Colonic mucosa (tissue), 4 donors: ENCODE data around the gene TMEM9. TPM values are rescaled to one million over a fixed set of nuclear protein-coding genes. Genes with fewer than 3 reads are reported as not detected.

Source experiments
- DNase-seq: peaks from one replicate; pipeline ENCODE4 v3.0.0-alpha.2; 2020
- H3K27ac ChIP-seq: fragments of 200-600 bp; one replicate; pipeline ENCODE4 v1.8.0; 2021
- H3K27me3 ChIP-seq: fragments of 200-600 bp; one replicate; pipeline ENCODE4 v1.8.0; 2021
- H3K36me3 ChIP-seq: fragments of 200-600 bp; one replicate; pipeline ENCODE4 v1.8.0; 2021
- H3K4me1 ChIP-seq: fragments of 200-600 bp; one replicate; pipeline ENCODE4 v1.8.0; 2021; ENCODE audit warnings: mild to moderate bottlenecking
- H3K4me3 ChIP-seq: fragments of 200-600 bp; one replicate; pipeline ENCODE4 v1.8.0; 2021
- H3K9ac ChIP-seq, 2 donors: one replicate each; pipeline ENCODE4 v1.7.0; 2013; ENCODE audit warnings: control low read depth in 2 of 2, low read depth in 2 of 2, low read length in 2 of 2
- H3K9me3 ChIP-seq: fragments of 200-600 bp; one replicate; pipeline ENCODE4 v1.8.0; 2021
- CTCF ChIP-seq: fragments of 200-600 bp; IDR thresholded peaks from one replicate; pipeline ENCODE4 v1.8.0; 2022; ENCODE audit warnings: antibody characterized with exemption, mild to moderate bottlenecking
- intact Hi-C: fragments of 100-400 bp; cut with DNase I; formaldehyde crosslinking; loops from one replicate; pipeline ENCODE4 v1.14.1; 2022
- total RNA-seq, 2 donors: library from RNA; stranded (reverse); fragmentation: NEBNext Ultra II Directional in 1 of 2; extraction: Animal tissue kit (Norgen Biotek cat#: 25700) in 1 of 2; gene quantifications; one replicate each; pipeline ENCODE4 v1.2.1, GENCODE V29; 2021
- donor health status: healthy.
- donor health status: DM: no; HTN: no; CAD: no.
- donor health status: DM: no; HTN: no; CAD: no.

TMEM9 gene
- total RNA-seq, 2 donors from 2014 or later, result 35.4 to 38.2 TPM

GRCh38 chr1:201153474-201154388 lies 543 bp downstream of the TMEM9 start:
- Histone ChIP-seq H3K9me3 (no peaks in the 10 kb centered on the region), H3K4me1 (peaks cover 5% of the 10 kb centered on the region), H3K4me3 (peak overlapping the region; percentile 72), H3K36me3 (no peaks in the 10 kb centered on the region), H3K9ac (peak overlapping the region; percentile 30 to 68), H3K27me3 (no peaks in the 10 kb centered on the region), H3K27ac (no peak overlapping the region)
- no peak for TF ChIP-seq CTCF
- DNase-seq, result no peak
- intact Hi-C loops, result no loop called here

GRCh38 chr1:201149400-201149799 lies 4.9 kb downstream of the TMEM9 start:
- intact Hi-C loops, result loop anchor here (2.0 kb wide), 1 partner anchor 73 kb away; no protein-coding TSS in a partner anchor
- Histone ChIP-seq H3K4me1 (peaks cover 5% of the 10 kb centered on the region), H3K36me3 (no peaks in the 10 kb centered on the region), H3K4me3 (no peak overlapping the region), H3K9ac (no peak overlapping the region), H3K27ac (no peak overlapping the region), H3K27me3 (no peaks in the 10 kb centered on the region), H3K9me3 (no peaks in the 10 kb centered on the region)
- no peak for DNase-seq
- TF ChIP-seq CTCF, result peak; percentile 49

- Histone ChIP-seq H3K4me3 (no peak overlapping the region), H3K27me3 (no peaks in the 10 kb centered on the region)
- intact Hi-C loops, result loop anchor here (2.0 kb wide), 1 partner anchor 75 kb away; no protein-coding TSS in a partner anchor
These were observed 6.8 kb downstream of the TMEM9 start for GRCh38 chr1:201147396-201148015.

GRCh38 chr1:201146626-201147390 lies 7.5 kb downstream of the TMEM9 start:
- Histone ChIP-seq H3K9ac (no peak overlapping the region), H3K9me3 (no peaks in the 10 kb centered on the region), H3K36me3 (no peaks in the 10 kb centered on the region), H3K4me1 (no peaks in the 10 kb centered on the region), H3K4me3 (no peak overlapping the region), H3K27ac (no peak overlapping the region), H3K27me3 (no peaks in the 10 kb centered on the region)
- intact Hi-C loops, result no loop called here
- no peak for TF ChIP-seq CTCF
- DNase-seq, result no peak

More at GRCh38 chr1:201147396-201148015, 6.8 kb downstream of the TMEM9 start:
- no peak for DNase-seq
- TF ChIP-seq CTCF, result no peak
- Histone ChIP-seq H3K4me1 (no peaks in the 10 kb centered on the region), H3K27ac (no peak overlapping the region), H3K9me3 (no peaks in the 10 kb centered on the region), H3K36me3 (no peaks in the 10 kb centered on the region), H3K9ac (no peak overlapping the region)

- Histone ChIP-seq H3K27ac (no peak overlapping the region), H3K9ac (no peak overlapping the region), H3K36me3 (no peaks in the 10 kb centered on the region), H3K9me3 (no peaks in the 10 kb centered on the region), H3K27me3 (no peaks in the 10 kb centered on the region), H3K4me1 (no peaks in the 10 kb centered on the region), H3K4me3 (no peak overlapping the region)
- DNase-seq, result no peak
- intact Hi-C loops, result no loop called here
- TF ChIP-seq CTCF, result no peak
These were observed 8.5 kb downstream of the TMEM9 start for GRCh38 chr1:201145816-201146215.
